IPS DF 6.9 (cell line): Measurements from ENCODE around the gene PRKACB.

ENCODE experiments used
- DNase-seq: peaks from one replicate; pipeline ENCODE4 v3.0.0-alpha.2; 2013; ENCODE audit warnings: low read depth, low spot score
- H3K27ac ChIP-seq: one replicate; pipeline ENCODE4 v1.5.1; 2013; ENCODE audit warnings: low read length, control low read depth
- H3K27me3 ChIP-seq: 2 replicates; pipeline ENCODE4 v1.6.1; 2013; ENCODE audit warnings: mild to moderate bottlenecking, low read length; ENCODE audit not compliant: control insufficient read depth, insufficient read depth
- H3K36me3 ChIP-seq: 2 replicates; pipeline ENCODE4 v1.6.1; 2013; ENCODE audit warnings: low read length; ENCODE audit not compliant: control insufficient read depth, insufficient read depth
- H3K4me1 ChIP-seq: 2 replicates; pipeline ENCODE4 v1.6.1; 2013; ENCODE audit warnings: low read length; ENCODE audit not compliant: control insufficient read depth, insufficient read depth
- H3K4me3 ChIP-seq: 2 replicates; pipeline ENCODE4 v1.5.1; 2013; ENCODE audit warnings: mild to moderate bottlenecking, low read length
- H3K9me3 ChIP-seq: 2 replicates; pipeline ENCODE4 v1.6.1; 2013; ENCODE audit warnings: low read length, inconsistent platforms; ENCODE audit not compliant: control insufficient read depth, insufficient read depth
- WGBS: extraction: QIAGEN DNeasy Blood & Tissue Kit; methylation state at CpG from one replicate; pipeline ENCODE4 v1.1.7; 2013; ENCODE audit warnings: mixed read lengths, missing lambda C conversion rate; ENCODE audit not compliant: insufficient read length, insufficient coverage; 5-methylcytosine and 5-hydroxymethylcytosine counted together

The PRKACB gene

GRCh38 chr1:84117868-84118267 lies 26.2 kb upstream of the PRKACB start:
- Histone ChIP-seq H3K36me3 (no peaks in the 10 kb centered on the region), H3K4me1 (no peaks in the 10 kb centered on the region), H3K27ac (no peak overlapping the region), H3K4me3 (no peak overlapping the region), H3K9me3 (no peaks in the 10 kb centered on the region), H3K27me3 (no peaks in the 10 kb centered on the region)
- DNase-seq, result no peak
- no CpG with 5 or more reads among the region's 1 CpG for WGBS

GRCh38 chr1:84121360-84121759 lies 22.7 kb upstream of the PRKACB start:
- no peaks in the 10 kb centered on the region for H3K9me3 ChIP-seq
- no peaks in the 10 kb centered on the region for H3K36me3 ChIP-seq
- no peak overlapping the region for H3K4me3 ChIP-seq
- H3K27ac ChIP-seq, result no peak overlapping the region
- DNase-seq, result no peak
- no peaks in the 10 kb centered on the region for H3K4me1 ChIP-seq
- no CpG with 5 or more reads among the region's 1 CpG for WGBS
- no peaks in the 10 kb centered on the region for H3K27me3 ChIP-seq

GRCh38 chr1:84122780-84123382 lies 21.2 kb upstream of the PRKACB start:
- no peaks in the 10 kb centered on the region for H3K4me1 ChIP-seq
- no peak overlapping the region for H3K27ac ChIP-seq
- H3K9me3 ChIP-seq, result no peaks in the 10 kb centered on the region
- no CpG with 5 or more reads among the region's 2 CpGs for WGBS
- no peaks in the 10 kb centered on the region for H3K27me3 ChIP-seq
- DNase-seq, result no peak
- no peak overlapping the region for H3K4me3 ChIP-seq
- no peaks in the 10 kb centered on the region for H3K36me3 ChIP-seq

- Histone ChIP-seq H3K27ac (no peak overlapping the region), H3K4me3 (no peak overlapping the region), H3K9me3 (no peaks in the 10 kb centered on the region), H3K27me3 (no peaks in the 10 kb centered on the region), H3K4me1 (no peaks in the 10 kb centered on the region), H3K36me3 (no peaks in the 10 kb centered on the region)
- no CpG with 5 or more reads among the region's 7 CpGs for WGBS
- no peak for DNase-seq
Measured at GRCh38 chr1:84133479-84133878, 10.6 kb upstream of the PRKACB start.

GRCh38 chr1:84135341-84135740 lies 8.7 kb upstream of the PRKACB start:
- DNase-seq, result no peak
- no peaks in the 10 kb centered on the region for H3K36me3 ChIP-seq
- H3K9me3 ChIP-seq, result no peaks in the 10 kb centered on the region
- no peak overlapping the region for H3K4me3 ChIP-seq
- no peaks in the 10 kb centered on the region for H3K27me3 ChIP-seq
- no peak overlapping the region for H3K27ac ChIP-seq
- H3K4me1 ChIP-seq, result no peaks in the 10 kb centered on the region

GRCh38 chr1:84141182-84142003 lies 2.7 kb upstream of the PRKACB start:
- WGBS, result 100% methylated on average over 3 of the region's 9 CpGs
- Histone ChIP-seq H3K4me3 (no peak overlapping the region), H3K27me3 (no peaks in the 10 kb centered on the region), H3K27ac (no peak overlapping the region), H3K36me3 (no peaks in the 10 kb centered on the region), H3K9me3 (no peaks in the 10 kb centered on the region), H3K4me1 (no peaks in the 10 kb centered on the region)
- DNase-seq, result no peak

GRCh38 chr1:84145068-84145467 lies 997 bp downstream of the PRKACB start:
- H3K4me3 ChIP-seq, result no peak overlapping the region
- WGBS, result no CpG with 5 or more reads among the region's 2 CpGs
- H3K36me3 ChIP-seq, result no peaks in the 10 kb centered on the region
- H3K4me1 ChIP-seq, result no peaks in the 10 kb centered on the region
- no peak for DNase-seq
- H3K9me3 ChIP-seq, result no peaks in the 10 kb centered on the region
- no peak overlapping the region for H3K27ac ChIP-seq
- H3K27me3 ChIP-seq, result no peaks in the 10 kb centered on the region

GRCh38 chr1:84146411-84147032 lies 2.5 kb downstream of the PRKACB start:
- no peak overlapping the region for H3K27ac ChIP-seq
- no peaks in the 10 kb centered on the region for H3K9me3 ChIP-seq
- H3K27me3 ChIP-seq, result no peaks in the 10 kb centered on the region
- DNase-seq, result no peak
- WGBS, result no CpG with 5 or more reads among the region's 4 CpGs
- H3K4me3 ChIP-seq, result no peak overlapping the region
- no peaks in the 10 kb centered on the region for H3K36me3 ChIP-seq
- no peaks in the 10 kb centered on the region for H3K4me1 ChIP-seq

GRCh38 chr1:84148758-84149157 lies 4.7 kb downstream of the PRKACB start:
- no peak overlapping the region for H3K27ac ChIP-seq
- DNase-seq, result no peak
- no CpG with 5 or more reads among the region's 1 CpG for WGBS
- H3K4me3 ChIP-seq, result no peak overlapping the region
- H3K27me3 ChIP-seq, result no peaks in the 10 kb centered on the region
- no peaks in the 10 kb centered on the region for H3K36me3 ChIP-seq
- H3K9me3 ChIP-seq, result no peaks in the 10 kb centered on the region
- no peaks in the 10 kb centered on the region for H3K4me1 ChIP-seq

GRCh38 chr1:84152649-84153056 lies 8.6 kb downstream of the PRKACB start:
- WGBS, result no CpG with 5 or more reads among the region's 3 CpGs
- Histone ChIP-seq H3K4me3 (no peak overlapping the region), H3K27ac (no peak overlapping the region)

More at GRCh38 chr1:84152649-84153056, 8.6 kb downstream of the PRKACB start:
- no peaks in the 10 kb centered on the region for H3K27me3 ChIP-seq
- DNase-seq, result no peak
- H3K36me3 ChIP-seq, result no peaks in the 10 kb centered on the region
- H3K9me3 ChIP-seq, result no peaks in the 10 kb centered on the region
- H3K4me1 ChIP-seq, result no peaks in the 10 kb centered on the region
